Naive B cell (primary cell): ENCODE results near the gene EEFSEC. TPM values are rescaled to one million over a fixed set of nuclear protein-coding genes. Genes with fewer than 3 reads are reported as not detected.

Experiments used
- ATAC-seq, 2 donors: fragments of 150-1000 bp; cut with Tn5 transposase; 2 replicates each; pipeline ENCODE4 v1.10.0; 2021; ENCODE audit warnings: low read depth in 2 of 2, mild to moderate bottlenecking in 2 of 2, moderate library complexity in 2 of 2
- DNase-seq: peaks from one replicate; pipeline ENCODE4 v3.0.0; 2022
- H3K27ac Mint-ChIP-seq, 6 donors: one replicate each; pipeline ENCODE4 v1.8.0; 2020 to 2022; ENCODE audit warnings: mild to moderate bottlenecking in 6 of 6, mixed read lengths in 6 of 6, moderate library complexity in 5 of 6, inconsistent platforms in 2 of 6
- H3K27me3 Mint-ChIP-seq, 3 donors: one replicate each; pipeline ENCODE4 v1.8.0; 2021 to 2022; ENCODE audit warnings: mixed read lengths in 3 of 3, mild to moderate bottlenecking in 1 of 3
- H3K36me3 Mint-ChIP-seq, 2 donors: one replicate each; pipeline ENCODE4 v1.8.0; 2020 to 2022; ENCODE audit warnings: mixed read lengths in 2 of 2, inconsistent platforms in 1 of 2, mild to moderate bottlenecking in 1 of 2
- H3K4me1 Mint-ChIP-seq, 3 donors: one replicate each; pipeline ENCODE4 v1.8.0; 2020 to 2022; ENCODE audit warnings: mixed read lengths in 3 of 3, inconsistent platforms in 1 of 3, mild to moderate bottlenecking in 1 of 3, moderate library complexity in 1 of 3
- H3K4me3 Mint-ChIP-seq, 8 donors: one replicate each; pipeline ENCODE4 v1.8.0; 2020 to 2022; ENCODE audit warnings: mild to moderate bottlenecking in 8 of 8, mixed read lengths in 8 of 8, moderate library complexity in 8 of 8, inconsistent platforms in 2 of 8
- H3K9me3 Mint-ChIP-seq, 7 donors: one replicate each; pipeline ENCODE4 v1.8.0; 2020 to 2022; ENCODE audit warnings: mixed read lengths in 7 of 7, mild to moderate bottlenecking in 5 of 7, inconsistent platforms in 2 of 7, moderate library complexity in 1 of 7
- polyA plus RNA-seq, 6 donors: library from polyadenylated mRNA; unstranded; fragments of 300-500 nt; fragmentation: Illumina TruSeq; gene quantifications; one replicate each; pipeline ENCODE4 v1.2.3, GENCODE V29; 2021; ENCODE audit warnings: low read depth in 6 of 6

The EEFSEC gene
- polyA plus RNA-seq, 6 donors from 2014 or later = 8.5 to 24.0 (median 20.1) TPM

DNA sequence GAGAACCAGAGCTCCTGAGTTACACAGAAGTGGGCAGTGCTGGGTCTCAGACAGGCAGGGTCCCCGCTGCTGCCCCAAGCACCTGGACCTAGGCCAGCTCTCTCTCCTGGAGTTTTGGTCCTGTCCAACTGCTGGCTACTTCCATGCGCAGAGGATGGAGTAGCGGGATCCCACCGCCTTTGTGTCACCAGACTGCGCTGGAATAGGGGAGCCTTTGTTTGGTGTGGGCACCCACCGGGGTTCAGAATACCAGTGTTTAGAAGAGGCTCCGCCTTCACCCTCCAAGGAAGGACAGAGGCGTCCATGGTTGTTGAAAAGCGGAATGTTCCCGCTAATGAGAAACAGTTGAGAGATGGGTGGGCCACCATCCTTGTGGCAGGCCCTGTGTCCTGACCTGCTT, 159.0 kb downstream of the EEFSEC start:
- Mint-ChIP-seq H3K4me3 (no peak overlapping the region), H3K36me3 (peaks cover 9 to 10% of the 10 kb centered on the region in 2 donors), H3K27ac (peak overlapping the region in 1 of 6 donors; percentile 47), H3K27me3 (no peaks in the 10 kb centered on the region), H3K4me1 (peaks cover 0 to 5% (median 0%) of the 10 kb centered on the region in 3 donors), H3K9me3 (no peaks in the 10 kb centered on the region)
- no peak for ATAC-seq
- no peak for DNase-seq

GRCh38 chr3:128313071-128313725, 159.9 kb downstream of the EEFSEC start:
- no peak overlapping the region for H3K27ac Mint-ChIP-seq
- H3K36me3 Mint-ChIP-seq = peaks cover 9 to 10% of the 10 kb centered on the region in 2 donors
- H3K4me3 Mint-ChIP-seq = no peak overlapping the region
- no peaks in the 10 kb centered on the region for H3K9me3 Mint-ChIP-seq
- no peak for DNase-seq
- H3K4me1 Mint-ChIP-seq = peaks cover 0 to 5% (median 0%) of the 10 kb centered on the region in 3 donors
- H3K27me3 Mint-ChIP-seq = no peaks in the 10 kb centered on the region
- no peak for ATAC-seq

DNA sequence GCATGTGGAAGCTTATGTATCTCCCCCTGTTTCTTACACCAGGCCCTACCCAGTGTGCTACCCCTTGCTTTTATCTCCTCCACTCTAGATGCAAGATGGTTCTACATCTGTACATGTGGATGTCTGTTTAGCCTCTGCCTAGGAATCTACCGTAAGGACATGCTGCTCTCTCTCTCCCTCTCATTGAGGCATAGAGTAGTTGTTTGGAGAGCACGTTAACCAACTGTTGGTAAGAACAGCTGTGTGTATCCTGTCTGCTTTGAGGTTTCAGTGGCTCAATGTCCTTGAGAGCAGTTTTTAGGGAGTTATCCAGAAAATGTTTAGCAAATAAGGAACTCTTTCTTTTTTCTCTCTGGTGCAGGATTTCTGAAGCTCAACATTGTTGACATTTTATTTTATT, 160.7 kb downstream of the EEFSEC start:
- H3K4me1 Mint-ChIP-seq = peaks cover 0 to 2% (median 0%) of the 10 kb centered on the region in 3 donors
- peaks cover 12 to 15% of the 10 kb centered on the region in 2 donors for H3K36me3 Mint-ChIP-seq
- DNase-seq (no peak), ATAC-seq (no peak)
- H3K4me3 Mint-ChIP-seq = no peak overlapping the region
- no peaks in the 10 kb centered on the region for H3K27me3 Mint-ChIP-seq
- no peak overlapping the region for H3K27ac Mint-ChIP-seq
- no peaks in the 10 kb centered on the region for H3K9me3 Mint-ChIP-seq

- ATAC-seq = no peak
- H3K4me1 Mint-ChIP-seq = peaks cover 0 to under 1% (median 0%) of the 10 kb centered on the region in 3 donors
- H3K36me3 Mint-ChIP-seq = peaks cover 9 to 17% of the 10 kb centered on the region in 2 donors
- DNase-seq = no peak
- H3K9me3 Mint-ChIP-seq = no peaks in the 10 kb centered on the region
- H3K27ac Mint-ChIP-seq = peak overlapping the region in 1 of 6 donors; percentile 7
- no peak overlapping the region for H3K4me3 Mint-ChIP-seq
- H3K27me3 Mint-ChIP-seq = no peaks in the 10 kb centered on the region
These were observed 162.0 kb downstream of the EEFSEC start for GRCh38 chr3:128315313-128315712.

DNA sequence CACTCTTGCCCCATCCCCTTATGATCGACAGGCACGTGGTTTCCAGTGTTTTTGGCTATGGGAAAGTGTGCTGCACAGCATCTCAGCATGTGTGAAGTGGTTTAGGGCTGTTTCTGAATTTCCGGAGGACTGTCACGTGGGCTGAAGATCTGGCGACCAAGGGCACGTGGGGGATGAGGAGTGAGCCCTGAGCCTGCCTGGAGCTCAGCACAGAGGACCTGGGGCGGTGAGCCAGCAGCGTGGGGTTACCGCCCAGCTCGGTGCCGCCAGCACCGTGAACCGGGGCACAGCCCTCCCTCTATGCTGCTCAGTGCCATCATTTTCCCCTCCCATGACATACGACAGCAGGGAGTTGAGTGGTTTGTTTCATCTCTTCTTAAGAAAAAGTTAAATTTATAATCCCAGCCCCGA, 163.2 kb downstream of the EEFSEC start:
- ATAC-seq (no peak), DNase-seq (no peak)
- H3K36me3 Mint-ChIP-seq = peaks cover 9 to 17% of the 10 kb centered on the region in 2 donors
- H3K27me3 Mint-ChIP-seq = no peaks in the 10 kb centered on the region
- no peak overlapping the region for H3K27ac Mint-ChIP-seq
- no peaks in the 10 kb centered on the region for H3K9me3 Mint-ChIP-seq
- H3K4me3 Mint-ChIP-seq = no peak overlapping the region
- H3K4me1 Mint-ChIP-seq = peaks cover 0 to 5% (median 0%) of the 10 kb centered on the region in 3 donors

DNA sequence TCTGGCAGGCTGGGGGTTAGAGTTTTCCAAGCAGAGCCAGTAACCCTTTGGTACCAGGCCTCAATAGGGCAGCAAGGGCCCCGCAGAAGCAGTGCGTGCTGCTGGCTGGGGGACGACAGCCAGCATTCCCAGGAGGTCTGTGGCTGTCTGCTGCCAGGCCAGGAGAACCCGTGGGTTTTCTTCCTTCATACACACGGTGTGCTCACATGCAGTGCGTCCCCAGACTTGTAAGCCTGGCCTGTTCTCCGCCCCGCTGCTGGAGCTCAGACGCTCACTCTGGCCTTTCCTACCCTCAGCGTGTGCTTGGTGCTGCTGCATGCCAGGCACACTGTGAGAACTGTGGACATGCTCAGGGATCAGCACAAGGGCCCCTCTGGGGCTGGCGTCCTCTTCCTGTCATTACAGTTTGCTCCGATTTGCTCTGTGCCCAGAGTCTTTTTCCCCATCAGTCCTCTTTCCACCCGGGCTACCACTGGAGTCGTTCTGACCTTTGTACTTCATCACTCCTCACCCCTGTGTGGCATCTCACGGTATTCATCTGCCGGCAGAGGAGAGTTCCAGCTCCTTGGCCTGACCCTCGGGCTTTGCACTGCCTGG, 163.9 kb downstream of the EEFSEC start:
- Mint-ChIP-seq H3K27me3 (no peaks in the 10 kb centered on the region), H3K36me3 (peaks cover 9 to 12% of the 10 kb centered on the region in 2 donors), H3K9me3 (no peaks in the 10 kb centered on the region), H3K4me3 (no peak overlapping the region), H3K27ac (peak overlapping the region in 2 of 6 donors; percentile 68 to 74), H3K4me1 (peaks cover 0 to 5% (median 0%) of the 10 kb centered on the region in 3 donors)
- no peak for DNase-seq
- no peak for ATAC-seq

GRCh38 chr3:128317698-128318231, 164.5 kb downstream of the EEFSEC start:
- no peak for DNase-seq

GRCh38 chr3:128318275-128318941, 165.1 kb downstream of the EEFSEC start:
- ATAC-seq = no peak
- no peaks in the 10 kb centered on the region for H3K9me3 Mint-ChIP-seq
- H3K36me3 Mint-ChIP-seq = peaks cover 9 to 12% of the 10 kb centered on the region in 2 donors
- H3K4me1 Mint-ChIP-seq = peaks cover 0 to 5% (median 0%) of the 10 kb centered on the region in 3 donors
- DNase-seq = no peak
- H3K27ac Mint-ChIP-seq = no peak overlapping the region
- H3K4me3 Mint-ChIP-seq = no peak overlapping the region
- no peaks in the 10 kb centered on the region for H3K27me3 Mint-ChIP-seq

More at GRCh38 chr3:128317698-128318231, 164.5 kb downstream of the EEFSEC start:
- H3K27ac Mint-ChIP-seq = no peak overlapping the region
- peaks cover 9 to 12% of the 10 kb centered on the region in 2 donors for H3K36me3 Mint-ChIP-seq
- H3K4me1 Mint-ChIP-seq = peaks cover 0 to 5% (median 0%) of the 10 kb centered on the region in 3 donors
- ATAC-seq = no peak
- H3K4me3 Mint-ChIP-seq = no peak overlapping the region
- no peaks in the 10 kb centered on the region for H3K9me3 Mint-ChIP-seq
- no peaks in the 10 kb centered on the region for H3K27me3 Mint-ChIP-seq

DNA sequence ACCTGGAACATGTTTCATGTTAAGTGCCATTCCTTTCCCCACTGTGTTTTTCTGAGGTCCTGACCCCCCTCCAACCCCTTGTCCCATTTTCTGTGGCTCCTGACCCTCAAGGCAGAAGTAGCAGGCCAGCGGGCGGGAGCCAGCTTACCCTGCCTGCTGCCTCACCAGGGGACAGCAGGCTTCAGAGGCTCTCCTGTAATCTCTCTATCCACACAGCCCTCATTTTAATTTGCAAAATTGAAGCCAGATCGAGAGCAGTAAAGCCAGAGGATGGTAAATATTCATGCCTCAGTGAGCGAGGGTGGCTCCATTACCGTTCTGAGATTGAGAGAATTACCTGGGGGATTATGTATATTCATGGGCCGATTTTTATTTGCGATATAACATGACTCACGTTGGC, 165.8 kb downstream of the EEFSEC start:
- DNase-seq (no peak), ATAC-seq (no peak)
- H3K9me3 Mint-ChIP-seq = no peaks in the 10 kb centered on the region
- peaks cover 0 to 5% (median 0%) of the 10 kb centered on the region in 3 donors for H3K4me1 Mint-ChIP-seq
- peaks cover 7 to 9% of the 10 kb centered on the region in 2 donors for H3K36me3 Mint-ChIP-seq
- no peaks in the 10 kb centered on the region for H3K27me3 Mint-ChIP-seq
- H3K27ac Mint-ChIP-seq = no peak overlapping the region
- H3K4me3 Mint-ChIP-seq = no peak overlapping the region

DNA sequence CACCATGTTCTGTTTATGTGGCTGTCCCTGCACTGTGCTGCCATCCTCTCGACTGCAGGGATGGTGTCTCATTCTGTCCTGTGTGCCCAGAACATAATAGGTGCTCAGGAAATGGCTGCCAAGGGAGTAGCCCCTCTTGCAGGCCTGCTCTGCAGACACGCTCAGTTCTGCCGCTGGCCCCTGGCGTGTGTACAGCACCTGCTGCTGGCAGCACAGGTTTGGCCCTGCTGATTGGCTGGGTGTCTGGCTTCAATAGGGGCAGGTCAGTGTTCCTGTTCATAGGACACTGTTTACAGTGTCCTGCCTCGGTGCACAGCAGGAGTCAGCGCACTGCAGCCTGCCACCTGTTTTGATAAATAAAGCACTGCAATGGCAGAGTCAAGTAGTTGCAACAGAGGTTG, 166.5 kb downstream of the EEFSEC start:
- no peaks in the 10 kb centered on the region for H3K27me3 Mint-ChIP-seq
- no peak overlapping the region for H3K27ac Mint-ChIP-seq
- no peak overlapping the region for H3K4me3 Mint-ChIP-seq
- H3K9me3 Mint-ChIP-seq = no peaks in the 10 kb centered on the region
- peaks cover 0 to 5% (median 0%) of the 10 kb centered on the region in 3 donors for H3K4me1 Mint-ChIP-seq
- peaks cover 7 to 9% of the 10 kb centered on the region in 2 donors for H3K36me3 Mint-ChIP-seq
- DNase-seq = no peak
- ATAC-seq = no peak

DNA sequence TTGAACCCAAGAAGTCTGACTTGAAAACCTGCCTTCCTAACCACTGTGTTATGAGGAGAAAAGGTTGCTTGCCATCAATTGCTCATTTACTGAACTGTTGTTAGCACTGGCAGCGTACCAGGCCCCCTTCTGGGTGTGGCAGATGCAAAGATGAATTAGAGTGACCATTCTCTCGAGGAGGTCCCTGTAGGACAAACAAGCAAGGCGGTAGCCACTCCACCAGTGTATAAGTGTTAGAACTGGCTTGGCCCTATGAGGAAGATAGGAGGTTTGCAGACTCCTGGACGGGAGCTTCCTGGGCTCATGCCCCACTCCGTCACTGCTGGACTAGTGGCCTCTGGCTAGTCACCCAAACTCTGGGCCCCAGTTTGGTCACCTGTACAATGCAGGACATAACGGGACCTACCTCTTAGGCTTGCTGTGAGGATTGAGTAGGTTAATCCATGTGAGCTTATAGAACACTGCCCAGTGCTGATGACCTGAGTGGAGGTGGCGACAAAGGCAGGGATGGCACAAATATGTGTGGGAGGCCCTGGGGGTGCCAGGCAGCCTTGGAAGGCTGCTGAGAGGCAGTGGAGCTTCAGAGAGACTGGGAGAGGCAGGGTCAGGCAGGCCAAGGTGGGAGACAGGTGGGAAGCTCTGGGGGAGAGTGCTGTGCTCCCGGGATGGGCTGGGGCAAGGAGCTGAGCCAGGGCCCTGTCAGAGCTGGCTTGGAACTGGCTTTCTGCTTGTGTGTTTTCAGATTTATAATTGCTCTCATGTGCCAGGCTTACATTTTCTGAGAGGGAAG, 167.5 kb downstream of the EEFSEC start:
- H3K36me3 Mint-ChIP-seq = peaks cover 7 to 9% of the 10 kb centered on the region in 2 donors
- H3K4me3 Mint-ChIP-seq = no peak overlapping the region
- no peak for ATAC-seq
- no peak for DNase-seq
- no peaks in the 10 kb centered on the region for H3K27me3 Mint-ChIP-seq
- peak overlapping the region in 1 of 6 donors; percentile 53 for H3K27ac Mint-ChIP-seq
- H3K4me1 Mint-ChIP-seq = peaks cover 0 to 5% (median 4%) of the 10 kb centered on the region in 3 donors
- no peaks in the 10 kb centered on the region for H3K9me3 Mint-ChIP-seq

DNA sequence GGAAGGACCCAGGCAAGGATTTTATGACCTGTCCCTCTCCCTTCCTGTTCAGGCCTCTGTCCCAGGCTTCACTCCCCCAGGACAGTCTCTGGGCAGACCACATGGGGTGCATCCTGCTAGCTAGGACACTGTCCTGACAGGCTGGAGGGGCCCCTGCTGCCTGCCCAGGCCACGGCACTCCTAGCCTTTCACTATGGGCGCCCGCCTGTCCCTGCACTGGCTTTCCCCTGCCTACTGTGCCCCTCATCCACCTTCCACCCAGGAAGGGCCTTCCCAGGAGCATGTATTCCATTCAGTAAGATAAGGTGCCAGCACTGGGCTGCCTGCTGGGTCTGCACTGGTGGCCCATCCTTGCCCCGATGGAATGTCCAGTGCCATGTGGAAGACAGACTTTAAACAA, 168.1 kb downstream of the EEFSEC start:
- H3K9me3 Mint-ChIP-seq = no peaks in the 10 kb centered on the region
- H3K27ac Mint-ChIP-seq = no peak overlapping the region
- ATAC-seq (no peak), DNase-seq (no peak)
- H3K4me1 Mint-ChIP-seq = peaks cover 0 to 5% (median 4%) of the 10 kb centered on the region in 3 donors
- no peak overlapping the region for H3K4me3 Mint-ChIP-seq
- H3K27me3 Mint-ChIP-seq = no peaks in the 10 kb centered on the region
- H3K36me3 Mint-ChIP-seq = peaks cover 7 to 9% of the 10 kb centered on the region in 2 donors
